Fibroblast of lung (primary cell): ENCODE measurements around the gene S1PR5.

Experiments used
- EZH2 ChIP-seq: IDR thresholded peaks from 2 replicates; pipeline ENCODE4 v1.5.1; 2012; ENCODE audit warnings: low read length, control low read depth, mild to moderate bottlenecking; ENCODE audit errors: missing control alignments
- TF ChIP-seq, protein P1 (sequence below), 2 donors: IDR thresholded peaks in 1 of 2; conservative IDR thresholded peaks in 1 of 2; 1 replicate in 1 of 2; 2 replicates in 1 of 2; pipeline ENCODE4 v1.5.1; 2011 to 2012; ENCODE audit warnings: low read length in 2 of 2, control low read depth in 1 of 2, inconsistent platforms in 1 of 2, low read depth in 1 of 2, mild to moderate bottlenecking in 1 of 2

DNA sequence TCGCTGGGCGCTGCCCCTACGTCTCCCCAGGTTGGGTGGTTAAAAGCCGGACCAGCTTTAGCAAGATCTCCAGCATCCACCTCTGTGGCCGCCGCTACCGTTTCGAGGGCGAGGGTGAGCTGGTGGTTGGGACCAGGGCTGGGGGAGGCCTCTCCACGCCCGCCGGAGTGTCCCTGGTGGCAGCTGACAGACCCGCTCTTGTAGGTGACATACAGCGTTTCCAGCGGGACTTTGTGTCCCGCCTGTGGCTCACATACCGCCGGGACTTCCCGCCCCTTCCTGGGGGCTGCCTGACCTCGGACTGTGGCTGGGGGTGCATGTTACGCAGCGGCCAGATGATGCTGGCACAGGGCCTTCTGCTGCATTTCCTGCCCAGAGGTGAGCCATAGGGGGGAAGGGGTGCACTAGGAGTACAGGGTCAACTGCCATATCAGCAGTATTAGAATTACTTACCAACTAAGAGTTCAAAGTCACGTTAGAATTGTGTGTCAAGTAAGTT lies 27.6 kb upstream of the S1PR5 start:
- TF ChIP-seq, protein P1, sequence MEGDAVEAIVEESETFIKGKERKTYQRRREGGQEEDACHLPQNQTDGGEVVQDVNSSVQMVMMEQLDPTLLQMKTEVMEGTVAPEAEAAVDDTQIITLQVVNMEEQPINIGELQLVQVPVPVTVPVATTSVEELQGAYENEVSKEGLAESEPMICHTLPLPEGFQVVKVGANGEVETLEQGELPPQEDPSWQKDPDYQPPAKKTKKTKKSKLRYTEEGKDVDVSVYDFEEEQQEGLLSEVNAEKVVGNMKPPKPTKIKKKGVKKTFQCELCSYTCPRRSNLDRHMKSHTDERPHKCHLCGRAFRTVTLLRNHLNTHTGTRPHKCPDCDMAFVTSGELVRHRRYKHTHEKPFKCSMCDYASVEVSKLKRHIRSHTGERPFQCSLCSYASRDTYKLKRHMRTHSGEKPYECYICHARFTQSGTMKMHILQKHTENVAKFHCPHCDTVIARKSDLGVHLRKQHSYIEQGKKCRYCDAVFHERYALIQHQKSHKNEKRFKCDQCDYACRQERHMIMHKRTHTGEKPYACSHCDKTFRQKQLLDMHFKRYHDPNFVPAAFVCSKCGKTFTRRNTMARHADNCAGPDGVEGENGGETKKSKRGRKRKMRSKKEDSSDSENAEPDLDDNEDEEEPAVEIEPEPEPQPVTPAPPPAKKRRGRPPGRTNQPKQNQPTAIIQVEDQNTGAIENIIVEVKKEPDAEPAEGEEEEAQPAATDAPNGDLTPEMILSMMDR (conservative IDR thresholded peaks at IDR 0.05 in 1 of 2, IDR thresholded peaks at IDR 0.05 in 1 of 2; ENCODE audit: low read depth in 1 of 2, low read length in 2 of 2): no peak
- TF ChIP-seq EZH2: no peak
